HG03575 (cell line): Measurements from ENCODE around the gene FBXL13.
A peak's percentile ranks its signal among the peaks of the same experiment; 100 is the strongest.
"Not testable (repeated sequence)": the region's sequence is repeated elsewhere in the genome, so short reads cannot be mapped to it uniquely, and the experiment has no call there.

Source experiments
- ATAC-seq: cut with Tn5 transposase; IDR thresholded peaks from one replicate; pipeline ENCODE4 v1.9.1; 2021; ENCODE audit not compliant: unreplicated experiment, insufficient number of reproducible peaks, low FRiP score; ENCODE audit errors: extremely low read depth

FBXL13 gene

DNA sequence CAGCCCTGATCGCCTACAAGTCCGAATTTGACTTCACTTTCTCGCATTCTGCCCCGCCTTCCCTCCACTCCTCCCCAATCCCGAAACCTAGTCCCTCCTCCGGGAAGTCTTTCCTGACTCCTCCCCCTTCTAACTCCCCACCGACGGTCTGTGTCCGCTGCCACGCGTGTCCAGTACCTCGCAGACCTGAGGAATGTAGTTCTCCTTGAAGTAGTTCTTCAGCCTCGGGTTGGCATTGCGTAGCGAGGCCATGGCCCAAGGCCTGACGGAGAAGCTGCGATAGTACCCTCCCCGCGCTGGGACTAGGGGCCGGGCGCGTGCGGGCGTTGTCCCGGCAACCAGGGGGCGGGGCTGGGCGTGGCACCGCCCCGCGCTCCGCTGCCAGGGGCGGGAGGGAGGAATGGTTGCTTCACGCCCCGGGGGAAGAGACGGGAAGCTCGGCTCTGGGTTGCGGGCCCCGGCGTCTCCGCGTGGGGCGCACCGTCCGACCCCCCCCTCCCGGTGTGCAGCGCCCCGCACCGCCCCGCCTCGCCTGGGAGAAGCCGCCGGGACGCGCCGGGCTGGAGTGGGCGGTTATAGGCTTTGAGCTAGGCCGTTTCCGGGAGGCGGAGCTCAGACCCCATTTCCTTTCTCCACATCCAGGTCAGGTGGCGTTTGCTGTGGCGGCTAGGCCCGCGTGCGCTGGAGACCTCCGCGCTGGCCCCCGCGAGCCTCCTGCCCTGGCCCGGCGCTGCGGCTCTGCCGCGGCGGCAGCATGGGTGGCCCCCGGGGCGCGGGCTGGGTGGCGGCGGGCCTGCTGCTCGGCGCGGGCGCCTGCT, at the start of gene FBXL13, which contains the start of gene ARMC10:
Gene FBXL13 (minus strand): TSS at position 278 of the 818 bp plus-strand sequence.
Gene ARMC10 (plus strand): TSS at position 622 of the 818 bp plus-strand sequence. CDS start 133 bp downstream, at position 755.
- ATAC-seq, result peak; percentile 68

DNA sequence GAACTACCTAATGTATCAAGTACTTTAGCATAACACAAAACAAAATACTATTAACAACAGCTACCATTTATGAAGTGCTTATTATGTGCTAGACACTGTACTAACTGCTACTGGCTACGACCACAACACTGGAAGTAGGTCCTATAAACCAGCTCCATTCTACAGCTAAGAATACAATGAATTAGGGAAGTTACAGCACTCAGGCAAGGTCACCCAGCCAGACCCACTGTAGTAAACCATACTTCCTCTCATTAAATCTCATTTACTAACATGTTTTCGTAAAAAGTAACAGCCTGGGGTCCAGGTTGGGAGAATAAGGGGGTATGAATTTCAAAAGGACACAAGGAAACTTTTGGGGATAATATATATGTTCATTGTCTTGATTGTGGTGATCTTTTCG, 48.9 kb upstream of the FBXL13 start:
- ATAC-seq, result no peak

DNA sequence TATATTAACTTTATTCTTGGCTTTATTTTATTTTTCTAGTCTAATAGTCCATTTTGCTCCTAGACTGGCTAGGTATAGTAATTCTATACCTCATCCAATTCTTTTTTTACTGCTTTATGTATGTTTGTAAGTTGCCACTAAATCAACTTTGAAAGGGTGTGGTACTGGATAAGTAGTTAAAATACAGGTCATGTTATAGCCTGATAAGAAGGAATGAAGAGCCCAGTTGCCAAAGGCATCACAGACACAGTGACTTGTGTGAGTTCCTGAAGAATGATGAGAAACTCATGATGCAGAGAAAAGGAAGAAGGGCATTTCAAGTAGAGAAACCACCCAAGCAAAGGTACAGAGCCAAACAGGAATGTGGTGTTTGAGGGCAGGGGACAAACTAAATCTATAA, 47.0 kb upstream of the FBXL13 start:
- ATAC-seq, result no peak

DNA sequence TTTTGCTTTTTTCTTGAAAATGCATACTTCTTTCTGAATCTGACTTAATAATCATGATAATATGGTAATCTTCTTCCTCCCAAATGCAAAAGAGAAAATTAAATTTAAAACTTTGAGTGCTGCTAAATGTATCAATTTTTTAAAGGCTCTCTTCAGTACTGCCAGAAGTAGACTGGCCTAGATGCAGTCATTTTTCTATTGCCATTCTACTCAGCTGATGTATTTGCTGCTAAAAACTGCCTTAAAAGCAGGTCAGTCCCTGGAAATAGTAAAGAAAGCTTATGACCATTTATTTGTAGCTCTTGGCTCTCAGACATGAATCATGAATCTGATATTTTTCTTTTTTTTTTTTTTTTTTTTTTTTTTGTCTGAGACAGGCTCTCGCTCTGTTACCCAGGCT, 45.8 kb upstream of the FBXL13 start:
- ATAC-seq, result no peak

DNA sequence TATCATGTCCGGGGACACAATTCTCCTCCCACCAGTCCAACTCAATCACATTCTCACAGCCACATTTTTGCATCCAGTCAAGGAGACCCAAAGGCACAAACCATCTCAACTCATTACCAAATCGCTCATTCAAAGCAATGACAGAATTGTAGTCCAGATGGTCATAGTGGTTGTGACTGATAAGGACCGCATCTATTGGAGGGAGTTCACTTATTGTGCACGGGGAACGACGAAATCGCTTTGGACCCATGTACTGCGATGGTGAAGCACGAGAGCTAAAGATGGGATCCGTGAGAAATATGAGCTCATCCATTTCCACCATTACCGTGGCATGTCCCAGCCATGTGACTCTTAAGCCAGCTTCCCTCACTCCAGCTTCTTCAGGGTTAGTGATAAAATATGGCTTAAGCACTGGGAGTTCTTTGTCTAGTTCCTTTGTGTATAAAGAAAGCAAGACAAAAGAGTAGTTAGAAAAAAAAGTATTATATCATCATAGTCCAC, 45.2 kb upstream of the FBXL13 start:
- no peak for ATAC-seq

DNA sequence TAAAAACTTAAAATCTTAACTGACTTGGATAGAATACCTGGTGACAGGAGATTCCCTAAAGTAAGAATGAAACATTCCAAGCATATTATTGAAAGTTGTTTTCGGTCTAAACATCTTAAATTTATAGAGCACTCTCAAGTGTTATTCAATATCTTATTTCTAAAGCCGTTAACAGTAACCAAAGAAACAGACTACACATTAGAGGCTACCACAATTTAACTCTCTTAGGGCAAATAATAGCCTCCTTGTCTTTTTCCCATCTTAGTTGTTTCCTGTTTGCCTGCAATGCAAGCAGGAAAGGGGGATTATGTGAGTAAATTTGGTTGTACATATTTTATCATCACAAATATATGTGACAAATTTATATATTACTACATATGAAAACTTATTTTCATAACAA, 42.9 kb upstream of the FBXL13 start:
- ATAC-seq, result no peak

DNA sequence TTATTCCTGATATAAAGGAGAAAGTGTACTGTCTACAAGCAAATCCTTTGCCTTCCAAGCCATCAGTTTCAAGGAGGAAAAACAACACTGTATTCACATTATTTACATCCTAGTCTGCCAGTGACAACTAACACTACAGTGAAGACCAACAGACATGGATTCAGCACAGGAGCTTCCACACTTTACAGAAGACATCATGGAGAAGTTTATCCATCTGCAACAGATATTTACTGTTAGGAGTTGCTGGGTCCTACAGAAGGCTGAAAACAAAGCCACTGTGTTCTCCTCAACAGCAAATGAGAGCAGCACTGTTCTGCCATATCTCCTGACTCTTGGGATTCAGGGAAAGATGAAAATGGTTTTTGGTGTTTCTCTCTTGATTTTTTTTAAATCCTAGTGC, 42.4 kb upstream of the FBXL13 start:
- no peak for ATAC-seq

DNA sequence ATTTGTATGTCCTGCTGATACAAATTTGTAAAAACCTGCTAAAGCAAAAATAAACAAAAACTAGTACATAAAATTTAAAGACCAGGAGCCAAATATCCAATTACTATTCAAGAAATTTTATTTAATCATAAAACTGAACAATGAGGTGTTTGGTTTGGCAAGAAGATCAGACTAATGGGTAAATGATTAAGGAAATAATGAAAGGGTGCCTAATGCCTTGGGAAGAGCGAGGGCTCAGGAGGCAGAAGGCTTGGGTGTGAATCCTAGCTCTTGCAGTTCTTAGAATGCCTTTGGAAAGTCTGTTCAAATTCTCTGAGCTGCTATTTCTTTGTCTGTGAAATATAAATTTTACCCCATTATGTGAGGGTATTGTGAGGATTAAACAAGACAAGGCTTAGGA, 41.9 kb upstream of the FBXL13 start:
- no peak for ATAC-seq

DNA sequence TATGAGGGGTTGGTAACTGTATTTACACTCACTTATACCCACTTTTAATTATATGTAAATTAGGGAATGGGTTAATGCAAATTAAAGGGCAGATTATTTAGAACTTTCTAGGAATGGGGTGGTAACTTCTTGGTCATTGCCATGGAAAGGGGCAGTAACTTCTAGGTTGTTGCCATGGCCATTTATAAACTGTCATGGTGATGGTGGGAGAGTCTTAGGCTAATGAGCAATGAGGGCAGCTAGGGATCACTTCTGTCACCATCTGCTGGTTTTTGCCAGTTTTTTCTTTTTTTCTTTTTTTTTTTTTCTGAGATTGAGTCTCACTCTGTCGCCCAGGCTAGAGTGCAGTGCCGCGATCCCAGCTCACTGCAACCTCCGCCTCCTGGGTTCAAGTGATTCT, 41.2 kb upstream of the FBXL13 start:
- ATAC-seq, result no peak

DNA sequence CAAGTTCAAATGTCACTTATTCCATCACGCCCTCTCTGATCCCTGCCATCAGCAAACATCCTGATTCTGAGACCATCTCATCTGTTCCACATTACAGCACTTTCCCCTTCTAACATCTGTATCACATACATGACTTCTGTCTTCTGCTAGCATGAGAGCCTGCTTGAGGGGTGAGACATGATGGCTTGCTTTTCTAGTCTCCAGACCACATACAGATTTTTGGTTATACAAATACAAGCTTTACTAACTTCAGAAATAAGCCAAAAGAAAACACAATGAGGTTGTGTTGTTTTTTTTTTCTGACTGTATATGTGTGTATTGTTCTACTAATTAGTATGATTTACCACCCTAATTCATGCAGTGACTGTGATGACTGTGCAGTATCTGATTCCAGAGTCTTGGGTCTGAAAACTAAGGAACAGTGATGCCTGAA, 40.0 kb upstream of the FBXL13 start:
- no peak for ATAC-seq

DNA sequence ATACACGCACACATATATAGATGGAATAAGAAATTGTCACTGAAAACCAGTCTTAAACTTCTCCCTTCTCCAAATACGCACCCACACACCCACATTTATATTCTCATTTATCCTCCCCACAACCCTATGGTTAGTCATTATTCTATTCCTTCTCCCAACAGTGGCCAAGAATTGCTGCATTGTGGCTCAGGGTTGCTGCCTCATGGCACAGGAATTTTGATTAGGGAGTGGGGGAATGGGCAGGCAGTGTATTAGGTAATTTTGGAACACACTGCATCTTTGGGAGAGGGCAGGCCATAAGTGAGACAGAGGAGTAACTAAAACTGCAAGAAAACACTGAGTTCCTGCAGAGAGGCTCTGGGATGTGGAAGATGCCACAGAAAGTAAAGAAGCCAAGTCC, 38.6 kb upstream of the FBXL13 start:
- ATAC-seq, result no peak

DNA sequence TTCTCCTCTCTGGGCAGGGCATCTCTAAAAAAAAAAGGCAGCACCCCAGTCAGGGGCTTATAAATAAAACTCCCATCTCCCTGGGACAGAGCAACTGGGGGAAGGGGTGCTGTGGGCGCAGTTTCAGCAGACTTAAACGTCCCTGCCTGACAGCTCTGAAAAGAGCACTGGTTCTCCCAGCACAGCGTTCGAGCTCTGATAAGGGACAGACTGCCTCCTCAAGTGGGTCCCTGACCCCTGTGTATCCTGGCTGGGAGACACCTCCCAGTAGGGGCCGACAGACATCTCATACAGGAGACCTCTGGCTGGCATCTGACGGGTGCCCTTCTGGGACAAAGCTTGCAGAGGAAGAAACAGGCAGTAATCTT, 32.1 kb upstream of the FBXL13 start:
- not testable (repeated sequence) for ATAC-seq

DNA sequence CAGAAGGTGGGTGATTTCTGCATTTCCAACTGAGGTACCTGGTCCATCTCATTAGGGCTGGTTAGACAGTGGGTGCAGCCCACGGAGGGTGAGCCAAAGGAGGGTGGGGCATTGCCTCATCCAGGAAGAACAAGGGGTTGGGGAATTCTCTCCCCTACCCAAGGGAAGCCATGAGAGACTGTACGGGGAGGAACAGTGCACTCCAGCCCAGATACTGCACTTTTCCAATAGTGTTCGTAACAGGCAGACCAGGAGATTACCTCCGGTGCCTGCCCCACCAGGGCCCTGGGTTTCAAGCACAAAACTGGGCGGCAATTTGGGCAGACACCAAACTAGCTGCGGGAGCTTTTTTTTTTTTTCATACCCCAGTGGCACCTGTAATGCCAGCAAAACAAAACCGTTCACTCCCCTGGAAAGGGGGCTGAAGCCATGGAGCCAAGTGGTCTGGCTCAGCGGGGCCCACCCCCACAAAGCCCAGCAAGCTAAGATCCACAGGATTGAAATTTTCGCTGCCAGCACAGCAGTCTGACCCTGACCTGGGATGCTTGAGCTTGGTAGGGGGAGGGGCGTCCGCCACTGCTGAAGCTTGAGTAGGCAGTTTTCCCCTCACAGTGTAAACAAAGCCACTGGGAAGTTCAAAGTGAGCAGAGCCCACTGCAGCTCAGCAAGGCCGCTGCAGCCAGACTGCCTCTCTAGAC, 31.6 kb upstream of the FBXL13 start:
- ATAC-seq, result no peak

DNA sequence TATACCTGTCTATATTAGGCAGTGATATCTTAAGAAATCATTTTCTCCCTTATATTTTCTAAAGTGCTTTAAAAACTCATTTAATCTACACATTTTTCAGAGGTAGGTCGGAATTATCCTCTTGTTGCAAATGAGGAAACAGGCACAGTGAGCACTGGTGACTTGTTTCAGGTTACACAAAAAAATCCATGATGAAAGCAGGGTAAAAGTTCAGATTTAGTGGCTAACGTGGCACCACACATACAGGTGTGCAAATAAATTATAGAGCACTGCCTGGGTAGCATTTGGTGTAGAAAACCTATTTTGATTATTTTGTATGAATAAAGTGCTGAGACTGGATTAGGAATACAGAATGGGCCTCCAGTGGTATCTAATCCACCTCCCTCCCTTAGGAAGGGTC, 26.9 kb upstream of the FBXL13 start:
- ATAC-seq, result no peak

DNA sequence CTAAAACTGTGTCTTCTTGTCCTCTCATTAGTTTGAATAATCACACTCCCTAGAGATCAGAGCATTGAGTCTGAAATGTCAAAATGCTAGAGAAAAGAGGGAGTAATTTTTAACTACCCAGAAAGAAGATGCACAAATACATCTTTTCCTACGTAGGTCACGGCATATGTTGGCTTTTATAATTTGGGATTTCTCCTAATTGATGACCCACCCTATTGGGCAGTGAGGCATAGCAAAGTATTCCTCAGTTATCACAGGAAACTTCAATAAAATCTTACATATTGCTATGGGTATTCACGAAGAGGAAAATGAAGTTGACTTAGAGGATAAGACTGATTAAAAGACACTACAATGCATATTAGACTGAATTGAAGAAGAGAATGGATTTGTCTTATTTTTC, 25.8 kb upstream of the FBXL13 start:
- ATAC-seq, result no peak

DNA sequence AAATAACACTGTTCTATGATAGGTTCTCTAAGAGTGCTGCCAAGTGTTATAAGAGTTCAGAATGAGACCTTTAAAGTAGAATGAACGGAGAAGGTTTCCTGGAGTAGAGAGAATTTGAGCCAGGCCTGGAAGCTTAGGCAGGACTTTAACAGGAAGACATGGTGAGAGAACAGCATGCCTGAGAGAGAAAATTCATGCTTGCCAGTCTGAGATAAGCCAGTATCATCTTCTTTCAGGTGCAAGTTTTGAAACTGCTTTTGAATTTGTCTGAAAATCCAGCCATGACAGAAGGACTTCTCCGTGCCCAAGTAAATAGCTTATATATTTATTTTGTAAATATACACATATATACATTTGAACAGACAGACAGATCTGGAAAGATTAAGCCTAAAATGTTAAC, 22.4 kb upstream of the FBXL13 start:
- ATAC-seq, result no peak

DNA sequence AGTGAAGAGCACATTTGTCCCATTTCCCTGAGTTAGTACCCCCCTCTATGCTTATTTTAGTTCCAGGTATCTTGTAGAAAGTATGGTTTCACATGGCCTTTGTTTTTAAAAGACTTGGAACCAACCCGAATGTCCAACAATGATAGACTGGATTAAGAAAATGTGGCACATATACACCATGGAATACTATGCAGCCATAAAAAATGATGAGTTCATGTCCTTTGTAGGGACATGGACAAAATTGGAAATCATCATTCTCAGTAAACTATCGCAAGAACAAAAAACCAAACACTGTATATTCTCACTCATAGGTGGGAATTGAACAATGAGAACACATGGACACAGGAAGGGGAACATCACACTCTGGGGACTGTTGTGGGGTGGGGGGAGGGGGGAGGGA, 21.0 kb upstream of the FBXL13 start:
- not testable (repeated sequence) for ATAC-seq

DNA sequence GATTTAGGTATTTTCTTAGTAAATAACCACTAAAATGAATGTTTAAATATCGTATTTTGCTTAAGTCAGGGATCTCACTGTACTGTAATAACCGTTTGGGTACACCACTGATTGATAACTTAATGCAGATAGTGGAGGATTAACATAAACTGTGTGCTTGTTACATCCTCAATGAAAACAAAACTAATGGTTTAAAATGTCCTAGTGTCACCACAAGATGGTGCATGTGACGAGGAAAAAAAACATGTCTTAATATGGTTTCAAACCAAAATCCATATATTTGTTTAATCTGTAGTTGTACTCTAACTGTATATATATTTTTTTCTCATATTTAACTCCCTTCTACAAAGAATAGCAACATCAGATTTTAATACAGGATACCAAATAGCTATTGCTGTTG, 19.5 kb upstream of the FBXL13 start:
- no peak for ATAC-seq

DNA sequence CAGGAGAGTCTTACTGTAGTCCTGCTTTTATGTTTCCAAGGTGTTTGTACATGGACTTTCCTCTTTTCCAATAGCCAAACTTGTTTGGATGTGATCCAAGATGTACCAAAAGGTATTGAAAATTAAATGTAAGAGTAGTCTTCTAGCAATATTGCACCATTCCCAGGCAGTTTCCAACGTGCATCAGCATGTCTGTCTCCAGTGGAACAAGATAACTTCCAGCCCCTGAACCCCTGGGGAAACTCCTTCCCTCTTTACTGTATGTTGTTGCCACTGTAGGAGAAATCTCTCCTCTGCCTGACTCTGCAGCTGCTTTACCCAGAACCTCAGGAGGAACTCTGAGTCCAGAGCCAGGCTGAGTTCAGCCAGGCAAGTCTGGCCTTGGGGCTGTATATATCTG, 18.8 kb upstream of the FBXL13 start:
- no peak for ATAC-seq

DNA sequence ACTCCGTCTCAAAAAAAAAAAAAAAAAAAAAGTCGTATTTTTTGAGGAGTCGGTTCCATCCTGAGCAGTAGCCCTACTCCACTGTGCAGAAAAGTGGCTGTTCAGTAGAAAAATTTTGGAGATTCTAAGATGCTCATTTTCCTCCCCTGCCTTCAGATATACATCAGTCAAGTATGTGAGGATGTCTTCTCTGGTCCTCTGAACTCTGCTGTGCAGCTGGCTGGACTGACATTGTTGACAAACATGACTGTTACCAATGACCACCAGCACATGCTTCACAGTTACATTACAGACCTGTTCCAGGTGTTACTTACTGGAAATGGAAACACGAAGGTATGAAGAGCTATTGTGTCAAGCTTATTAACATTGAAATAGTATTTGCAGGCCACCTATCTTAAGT, 17.7 kb upstream of the FBXL13 start:
- not testable (repeated sequence) for ATAC-seq
